ENCODE measurements around the gene SEPTIN1.
A peak's percentile ranks its signal among the peaks of the same experiment; 100 is the strongest.

Gene SEPTIN1

GRCh38 chr16:30409125-30410060 lies 27.0 kb upstream of the SEPTIN1 start:
- Histone ChIP-seq H3K9me2 (replicated peaks; ENCODE audit: low read depth, low read length) (no peaks in the 10 kb centered on the region), H3K36me3 (ENCODE audit: insufficient read depth, low read length) (peaks cover 16% of the 10 kb centered on the region; the same call in 1 of the 2 replicates), H2AFZ (ENCODE audit: low read length) (no peak overlapping the region), H3K4me3 (ENCODE audit: low read length, poor library complexity, severe bottlenecking) (peak overlapping the region; percentile 84), H3K4me1 (ENCODE audit: insufficient read depth, low read length, poor library complexity, severe bottlenecking) (peaks cover 44% of the 10 kb centered on the region), H3K4me2 (ENCODE audit: low read depth, low read length, poor library complexity, severe bottlenecking) (peak overlapping the region; percentile 98), H4K20me1 (ENCODE audit: insufficient read depth, low read length, poor library complexity, severe bottlenecking) (peaks cover 23% of the 10 kb centered on the region), H3K79me2 (ENCODE audit: insufficient read depth, low read length) (peaks cover 47% of the 10 kb centered on the region), H3K27me3 (ENCODE audit: insufficient read depth, low read length, poor library complexity, severe bottlenecking) (no peaks in the 10 kb centered on the region), H3F3A (ENCODE audit: low read depth) (peaks cover 10% of the 10 kb centered on the region; the same call in 1 of the 2 replicates), H3K9ac (ENCODE audit: low read depth, low read length, poor library complexity, severe bottlenecking) (peak overlapping the region; percentile 73), H3K9me3 (ENCODE audit: insufficient read depth, low read depth, low read length) (no peaks in the 10 kb centered on the region)
- TF ChIP-seq CTCF (conservative IDR thresholded peaks at IDR 0.05; ENCODE audit: low read length) (peak; percentile 91), EZH2phosphoT487 (IDR thresholded peaks at IDR 0.05; ENCODE audit: borderline replicate concordance) (no peak)

DNA sequence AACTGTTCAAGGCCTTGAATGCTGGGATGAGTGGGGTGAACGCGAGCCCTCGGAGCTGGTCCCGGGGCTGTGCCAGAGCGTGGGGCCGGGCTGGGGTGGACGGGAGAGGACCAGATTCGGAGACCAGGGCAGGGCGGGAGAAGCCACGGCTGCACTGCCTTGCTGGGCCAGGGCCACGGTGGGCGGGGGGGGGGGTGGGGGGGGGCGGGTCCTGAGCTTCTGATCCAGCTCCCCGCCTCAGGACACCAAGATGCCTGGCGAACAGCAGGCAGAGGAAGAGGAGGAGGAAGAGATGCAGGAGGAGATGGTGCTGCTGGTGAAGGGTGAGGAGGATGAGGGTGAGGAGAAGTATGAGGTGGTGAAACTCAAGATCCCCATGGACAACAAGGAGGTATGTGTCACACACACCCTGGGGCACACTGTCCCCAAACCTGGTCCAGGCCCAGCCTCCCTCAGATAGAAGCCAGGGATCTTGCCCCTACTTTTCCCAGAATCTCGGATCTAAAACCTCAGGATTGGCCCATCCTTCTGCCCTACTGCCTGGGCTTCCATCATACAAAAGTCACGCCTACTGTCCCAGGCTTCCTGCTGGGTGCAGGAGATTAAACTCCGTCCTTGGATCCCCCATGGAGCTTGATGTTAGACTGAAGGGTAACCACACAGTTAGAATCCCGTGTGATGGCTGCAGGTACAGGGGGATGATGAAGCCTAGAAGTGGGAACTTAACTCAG lies 25.6 kb upstream of the SEPTIN1 start:
- Histone ChIP-seq H2AFZ (ENCODE audit: low read length) (peak overlapping the region; percentile 89), H4K20me1 (ENCODE audit: insufficient read depth, low read length, poor library complexity, severe bottlenecking) (peaks cover 16% of the 10 kb centered on the region)

More for the DNA sequence above, 25.6 kb upstream of the SEPTIN1 start:
- H3K79me2 ChIP-seq (ENCODE audit: insufficient read depth, low read length): peaks cover 35% of the 10 kb centered on the region
- H3K36me3 ChIP-seq (ENCODE audit: insufficient read depth, low read length): peaks cover 1% of the 10 kb centered on the region; the same call in 1 of the 2 replicates
- no peaks in the 10 kb centered on the region for H3K9me2 ChIP-seq (replicated peaks; ENCODE audit: low read depth, low read length)
- TF ChIP-seq CTCF (conservative IDR thresholded peaks at IDR 0.05; ENCODE audit: low read length) (no peak), EZH2phosphoT487 (IDR thresholded peaks at IDR 0.05; ENCODE audit: borderline replicate concordance) (no peak)
- H3K4me1 ChIP-seq (ENCODE audit: insufficient read depth, low read length, poor library complexity, severe bottlenecking): peaks cover 41% of the 10 kb centered on the region
- peak overlapping the region; percentile 73 for H3K9ac ChIP-seq (ENCODE audit: low read depth, low read length, poor library complexity, severe bottlenecking)
- no peaks in the 10 kb centered on the region for H3K27me3 ChIP-seq (ENCODE audit: insufficient read depth, low read length, poor library complexity, severe bottlenecking)
- H3K4me3 ChIP-seq (ENCODE audit: low read length, poor library complexity, severe bottlenecking): peak overlapping the region; percentile 84
- H3F3A ChIP-seq (ENCODE audit: low read depth): peaks cover 6% of the 10 kb centered on the region; the same call in 1 of the 2 replicates
- H3K4me2 ChIP-seq (ENCODE audit: low read depth, low read length, poor library complexity, severe bottlenecking): peak overlapping the region; percentile 98
- H3K9me3 ChIP-seq (ENCODE audit: insufficient read depth, low read depth, low read length): no peaks in the 10 kb centered on the region
